ENCODE measurements around the gene LSP1.

Gene LSP1

DNA sequence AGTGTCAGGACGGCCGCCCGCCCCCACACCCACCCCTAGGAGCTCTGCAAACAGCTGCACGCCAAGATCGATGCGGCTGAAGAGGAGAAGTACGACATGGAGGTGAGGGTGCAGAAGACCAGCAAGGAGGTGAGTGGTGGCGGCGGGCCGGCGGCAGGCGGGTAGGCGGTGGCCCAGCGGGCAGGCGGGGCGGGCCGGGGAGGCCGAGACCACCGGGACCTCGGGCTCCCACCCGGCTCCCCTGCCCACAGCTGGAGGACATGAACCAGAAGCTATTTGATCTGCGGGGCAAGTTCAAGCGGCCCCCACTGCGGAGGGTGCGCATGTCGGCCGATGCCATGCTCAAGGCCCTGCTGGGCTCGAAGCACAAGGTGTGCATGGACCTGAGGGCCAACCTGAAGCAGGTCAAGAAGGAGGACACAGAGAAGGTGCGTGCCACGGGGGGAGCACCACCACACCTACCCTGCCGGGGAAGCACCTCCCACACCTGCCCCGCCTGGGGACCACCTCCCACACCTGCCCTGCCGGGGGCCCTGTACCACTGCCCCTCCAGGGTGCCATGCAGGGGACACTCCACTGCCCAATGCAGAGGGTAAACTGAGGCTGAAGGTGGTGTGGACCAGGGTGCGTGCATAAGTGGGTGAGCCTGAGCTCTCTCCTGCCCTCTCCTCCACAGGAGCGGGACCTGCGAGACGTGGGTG lies 12.0 kb upstream of the LSP1 start:
- no peaks in the 10 kb centered on the region for H3K36me3 ChIP-seq (ENCODE audit: control insufficient read depth, low read depth, low read length)
- H3K9ac ChIP-seq (ENCODE audit: low read length): no peak overlapping the region
- peaks cover 5% of the 10 kb centered on the region for H3K27me3 ChIP-seq (ENCODE audit: control insufficient read depth, insufficient read depth, low read length)
- no peaks in the 10 kb centered on the region for H3K9me3 ChIP-seq (ENCODE audit: control insufficient read depth, low read depth, low read length)
- H3K4me3 ChIP-seq (ENCODE audit: low read length): no peak overlapping the region
- H3K4me1 ChIP-seq (ENCODE audit: control insufficient read depth, low read depth, low read length): no peaks in the 10 kb centered on the region
- H3K27ac ChIP-seq (ENCODE audit: low read length): no peak overlapping the region

DNA sequence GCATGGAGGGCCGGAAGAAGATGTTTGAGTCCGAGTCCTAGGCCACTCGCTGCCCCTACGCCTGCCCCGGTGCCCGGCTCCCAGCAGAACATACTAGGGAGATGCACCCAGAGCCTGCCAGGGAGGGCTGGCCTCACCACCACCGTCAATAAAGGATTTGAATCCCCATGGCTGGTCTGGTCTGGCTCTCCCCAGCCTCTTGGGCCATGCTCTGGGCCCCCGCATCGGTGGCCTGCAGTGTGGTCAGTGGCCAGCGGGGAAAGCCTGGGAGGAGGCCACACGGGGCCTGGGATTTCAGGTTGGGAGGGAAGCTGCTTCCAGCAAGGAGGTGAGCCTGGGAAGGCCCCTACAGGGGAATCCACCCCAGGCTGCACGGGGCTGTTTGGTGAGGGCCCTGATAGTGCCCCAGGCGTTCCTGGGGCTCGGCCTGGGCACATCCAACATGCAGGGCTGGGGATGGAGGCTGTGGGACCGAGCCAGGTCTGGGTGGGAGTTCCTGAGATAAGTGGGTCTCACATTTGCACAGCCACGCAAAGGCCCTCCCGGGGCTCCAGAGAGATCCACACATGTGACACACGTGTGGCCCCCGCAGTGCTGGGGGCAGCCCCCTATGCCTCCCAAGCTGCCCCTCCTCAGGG lies 11.3 kb upstream of the LSP1 start:
- Histone ChIP-seq H3K36me3 (ENCODE audit: control insufficient read depth, low read depth, low read length) (no peaks in the 10 kb centered on the region), H3K27ac (ENCODE audit: low read length) (no peak overlapping the region)

DNA sequence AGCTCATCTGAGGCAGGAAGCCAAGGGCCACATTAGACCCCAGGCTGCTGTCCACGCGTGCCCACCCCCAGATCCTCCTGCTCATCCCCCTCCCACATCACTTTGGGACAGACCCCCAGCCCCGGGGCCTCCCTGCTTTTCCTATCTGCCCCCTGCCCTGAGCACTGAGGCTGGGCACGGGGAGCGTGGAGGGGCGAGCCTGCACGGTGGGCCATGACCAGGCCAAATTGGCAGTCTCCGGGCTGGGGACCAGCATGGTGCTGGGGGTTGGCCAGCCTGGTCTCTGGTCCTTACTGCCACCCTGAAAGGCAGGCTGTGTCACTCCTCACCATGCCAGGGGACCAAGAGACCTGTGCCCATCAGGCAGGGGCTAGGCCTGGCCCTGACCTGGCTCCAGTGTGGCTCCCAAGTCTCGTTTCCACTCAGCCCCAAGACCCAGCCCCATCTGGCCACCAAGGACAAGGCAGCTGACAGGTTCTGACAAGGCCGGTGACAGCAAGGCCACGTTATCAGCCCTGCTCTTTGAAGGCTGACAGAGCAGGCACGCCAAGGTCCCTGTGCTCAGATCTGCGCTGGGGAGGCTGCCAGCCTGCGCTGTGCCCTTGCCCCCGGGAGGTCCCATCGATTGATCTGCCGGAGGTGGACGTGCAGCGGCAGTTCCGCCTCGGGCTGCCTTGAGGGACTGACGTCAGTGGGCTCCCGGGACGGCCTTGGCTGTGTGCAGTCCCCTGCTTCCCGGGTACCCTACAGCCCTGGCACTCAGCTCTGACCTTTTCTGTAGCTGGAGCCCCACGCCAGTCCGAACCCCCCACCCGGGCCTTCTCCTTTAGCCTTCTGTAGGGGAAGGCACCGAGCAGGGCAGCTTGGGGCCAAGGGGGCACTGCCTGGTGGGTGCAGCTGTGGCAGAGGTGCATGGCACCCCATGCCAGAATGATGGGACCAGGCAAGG lies 10.5 kb upstream of the LSP1 start:
- no peak overlapping the region for H3K27ac ChIP-seq (ENCODE audit: low read length)
- no peak overlapping the region for H3K9ac ChIP-seq (ENCODE audit: low read length)
- H3K4me1 ChIP-seq (ENCODE audit: control insufficient read depth, low read depth, low read length): no peaks in the 10 kb centered on the region
- peaks cover 5% of the 10 kb centered on the region for H3K27me3 ChIP-seq (ENCODE audit: control insufficient read depth, insufficient read depth, low read length)
- H3K4me3 ChIP-seq (ENCODE audit: low read length): no peak overlapping the region
- no peaks in the 10 kb centered on the region for H3K9me3 ChIP-seq (ENCODE audit: control insufficient read depth, low read depth, low read length)
- H3K36me3 ChIP-seq (ENCODE audit: control insufficient read depth, low read depth, low read length): no peaks in the 10 kb centered on the region

More for the DNA sequence above, 11.3 kb upstream of the LSP1 start:
- H3K9ac ChIP-seq (ENCODE audit: low read length): no peak overlapping the region
- no peaks in the 10 kb centered on the region for H3K4me1 ChIP-seq (ENCODE audit: control insufficient read depth, low read depth, low read length)
- no peak overlapping the region for H3K4me3 ChIP-seq (ENCODE audit: low read length)
- H3K9me3 ChIP-seq (ENCODE audit: control insufficient read depth, low read depth, low read length): no peaks in the 10 kb centered on the region
- H3K27me3 ChIP-seq (ENCODE audit: control insufficient read depth, insufficient read depth, low read length): peaks cover 5% of the 10 kb centered on the region

DNA sequence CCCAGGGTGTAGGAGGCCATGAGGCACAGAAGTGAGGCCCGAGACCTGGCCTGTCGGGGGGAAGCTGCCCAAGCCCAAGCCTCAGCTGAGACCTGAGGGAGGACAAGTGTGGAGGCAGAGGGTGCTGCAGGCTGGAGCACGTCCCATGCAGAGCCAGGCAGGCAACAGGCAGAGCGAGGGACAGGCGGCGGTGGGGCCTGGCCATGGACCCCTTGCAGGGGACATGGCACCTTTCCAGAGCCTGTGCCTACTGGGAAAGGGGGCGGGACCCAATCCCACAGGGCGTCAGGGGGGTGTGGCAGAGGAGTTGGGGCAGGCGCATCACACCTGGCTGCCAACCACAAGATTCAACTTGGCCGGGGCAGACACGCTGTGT lies 9.8 kb upstream of the LSP1 start:
- no peaks in the 10 kb centered on the region for H3K36me3 ChIP-seq (ENCODE audit: control insufficient read depth, low read depth, low read length)
- peaks cover 5% of the 10 kb centered on the region for H3K27me3 ChIP-seq (ENCODE audit: control insufficient read depth, insufficient read depth, low read length)
- H3K9ac ChIP-seq (ENCODE audit: low read length): no peak overlapping the region
- no peak overlapping the region for H3K27ac ChIP-seq (ENCODE audit: low read length)
- H3K4me3 ChIP-seq (ENCODE audit: low read length): no peak overlapping the region
- no peaks in the 10 kb centered on the region for H3K9me3 ChIP-seq (ENCODE audit: control insufficient read depth, low read depth, low read length)
- no peaks in the 10 kb centered on the region for H3K4me1 ChIP-seq (ENCODE audit: control insufficient read depth, low read depth, low read length)

DNA sequence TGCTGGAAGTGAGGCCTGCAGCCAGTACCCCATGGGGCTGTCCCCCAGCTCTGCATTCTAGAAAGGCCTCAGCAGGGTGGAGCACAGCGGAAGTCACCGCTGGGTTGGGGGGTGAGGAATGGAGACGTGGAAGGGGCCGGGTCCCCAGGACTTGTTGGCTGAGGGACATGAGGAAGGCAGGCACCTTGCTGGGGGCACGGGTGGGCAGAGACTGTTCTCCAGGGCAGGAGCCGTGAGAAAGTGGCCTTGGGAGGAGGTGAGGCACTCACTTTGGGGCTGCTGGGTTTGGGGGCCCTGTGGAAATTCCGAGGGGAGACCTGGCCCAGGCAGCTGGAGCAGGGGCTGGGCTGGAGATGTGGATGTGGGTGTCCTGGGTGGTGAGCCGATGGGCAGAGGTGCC lies 9.1 kb upstream of the LSP1 start:
- no peak overlapping the region for H3K4me3 ChIP-seq (ENCODE audit: low read length)
- H3K27ac ChIP-seq (ENCODE audit: low read length): no peak overlapping the region
- peaks cover 5% of the 10 kb centered on the region for H3K27me3 ChIP-seq (ENCODE audit: control insufficient read depth, insufficient read depth, low read length)
- H3K4me1 ChIP-seq (ENCODE audit: control insufficient read depth, low read depth, low read length): no peaks in the 10 kb centered on the region
- no peaks in the 10 kb centered on the region for H3K9me3 ChIP-seq (ENCODE audit: control insufficient read depth, low read depth, low read length)
- H3K36me3 ChIP-seq (ENCODE audit: control insufficient read depth, low read depth, low read length): no peaks in the 10 kb centered on the region
- no peak overlapping the region for H3K9ac ChIP-seq (ENCODE audit: low read length)

DNA sequence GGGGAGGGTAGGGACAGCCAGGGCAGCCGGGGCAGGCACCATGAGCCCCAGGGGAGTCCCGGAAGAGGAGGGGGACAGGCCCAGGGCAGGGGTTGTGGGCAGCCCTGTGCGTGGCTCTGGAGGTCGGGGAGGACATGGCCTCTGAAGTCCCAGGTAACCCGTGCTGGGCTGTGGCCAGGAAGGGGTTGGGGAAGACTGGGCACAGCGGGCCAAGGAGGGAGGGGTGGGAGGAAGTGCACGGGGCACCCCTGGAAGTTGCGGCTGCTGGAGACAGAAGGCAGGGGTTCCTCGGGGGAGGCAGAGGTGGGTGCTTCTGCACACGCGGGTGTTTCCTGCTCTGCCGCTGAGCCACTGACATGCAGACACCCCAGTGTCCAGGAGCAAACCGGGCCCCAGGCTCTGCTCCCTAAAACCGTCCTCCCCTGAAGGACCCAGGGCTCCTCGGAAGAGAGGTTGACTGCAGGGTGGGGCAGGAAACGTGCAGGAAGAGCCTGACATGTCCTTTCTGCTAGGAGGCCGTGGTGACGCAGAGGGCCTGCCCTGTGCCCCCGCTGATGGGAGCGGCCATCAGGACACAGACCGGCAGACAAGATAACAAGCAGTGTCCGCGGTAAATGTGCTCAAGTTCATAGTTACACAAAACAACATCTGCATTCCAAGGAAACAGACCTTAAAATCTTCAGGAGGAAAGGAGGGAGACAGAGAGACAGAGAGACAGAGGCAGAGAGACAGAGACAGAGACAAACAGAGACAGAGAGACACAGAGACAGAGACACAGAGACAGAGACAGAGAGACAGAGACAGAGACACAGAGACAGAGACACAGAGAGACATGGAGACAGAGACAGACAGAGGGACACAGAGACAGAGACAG lies 8.4 kb upstream of the LSP1 start:
- no peaks in the 10 kb centered on the region for H3K4me1 ChIP-seq (ENCODE audit: control insufficient read depth, low read depth, low read length)
- H3K9ac ChIP-seq (ENCODE audit: low read length): no peak overlapping the region
- no peak overlapping the region for H3K4me3 ChIP-seq (ENCODE audit: low read length)
- no peaks in the 10 kb centered on the region for H3K9me3 ChIP-seq (ENCODE audit: control insufficient read depth, low read depth, low read length)
- no peak overlapping the region for H3K27ac ChIP-seq (ENCODE audit: low read length)
- H3K27me3 ChIP-seq (ENCODE audit: control insufficient read depth, insufficient read depth, low read length): peaks cover 5% of the 10 kb centered on the region
- H3K36me3 ChIP-seq (ENCODE audit: control insufficient read depth, low read depth, low read length): no peaks in the 10 kb centered on the region

DNA sequence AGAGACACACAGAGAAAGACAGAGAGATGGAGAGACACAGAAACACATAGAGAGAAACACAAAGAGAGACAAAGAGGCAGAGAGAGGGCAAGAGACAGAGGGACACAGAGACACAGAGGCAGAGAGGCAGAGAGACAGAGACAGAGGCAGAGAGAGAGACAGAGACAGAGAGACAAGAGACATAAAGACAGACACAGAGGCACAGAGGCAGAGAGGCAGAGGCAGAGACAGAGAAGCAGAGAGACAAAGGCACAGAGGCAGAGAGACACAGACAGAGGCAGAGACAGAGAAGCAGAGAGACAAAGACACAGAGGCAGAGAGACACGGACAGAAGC lies 7.8 kb upstream of the LSP1 start:
- peaks cover 5% of the 10 kb centered on the region for H3K27me3 ChIP-seq (ENCODE audit: control insufficient read depth, insufficient read depth, low read length)
- H3K9ac ChIP-seq (ENCODE audit: low read length): no peak overlapping the region
- no peaks in the 10 kb centered on the region for H3K4me1 ChIP-seq (ENCODE audit: control insufficient read depth, low read depth, low read length)
- H3K36me3 ChIP-seq (ENCODE audit: control insufficient read depth, low read depth, low read length): no peaks in the 10 kb centered on the region
- H3K27ac ChIP-seq (ENCODE audit: low read length): no peak overlapping the region
- no peak overlapping the region for H3K4me3 ChIP-seq (ENCODE audit: low read length)
- H3K9me3 ChIP-seq (ENCODE audit: control insufficient read depth, low read depth, low read length): no peaks in the 10 kb centered on the region

DNA sequence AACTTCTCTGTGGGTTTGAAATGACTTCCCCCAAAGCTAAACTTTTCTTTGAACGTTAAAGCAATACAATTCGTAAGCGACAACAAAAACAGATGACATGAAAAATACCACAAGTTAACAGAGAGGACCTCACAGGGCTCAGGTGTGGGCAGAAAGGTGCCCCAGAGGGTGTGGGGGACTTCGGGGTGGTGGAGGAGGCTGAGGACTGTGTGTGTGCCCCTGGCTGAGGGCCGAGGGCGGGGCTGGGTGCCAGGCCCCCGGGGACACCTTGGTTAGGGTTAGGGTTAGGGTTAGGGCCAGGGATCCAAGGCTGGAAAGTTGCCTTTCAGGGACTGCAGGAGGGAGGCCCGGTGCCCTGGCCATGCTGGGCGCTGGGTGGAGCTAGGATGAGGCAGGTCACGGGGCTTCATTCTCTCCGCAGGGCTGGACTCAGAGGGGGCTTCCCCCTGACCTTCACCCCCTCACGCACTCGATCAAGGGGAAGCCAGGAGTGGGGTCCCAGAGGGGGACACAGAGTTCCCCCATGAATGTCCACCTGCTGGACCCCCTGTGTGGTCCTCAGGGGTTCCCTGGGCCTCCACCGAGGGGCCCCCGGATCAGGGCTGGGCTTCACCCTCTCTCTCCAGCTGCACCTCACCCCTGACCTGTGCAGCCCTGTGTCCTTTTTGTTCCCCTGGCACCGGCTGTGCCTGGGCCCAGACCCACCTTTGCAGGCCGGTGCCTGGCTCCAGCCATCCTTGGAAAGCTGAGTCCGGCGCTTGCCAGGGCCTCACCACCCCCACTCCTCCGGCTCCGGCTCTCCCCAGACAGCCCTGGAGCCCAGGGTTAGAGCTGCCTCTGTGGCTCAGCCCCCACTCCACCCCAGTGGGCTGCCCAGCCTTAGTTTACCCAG lies 7.1 kb upstream of the LSP1 start:
- no peaks in the 10 kb centered on the region for H3K4me1 ChIP-seq (ENCODE audit: control insufficient read depth, low read depth, low read length)

DNA sequence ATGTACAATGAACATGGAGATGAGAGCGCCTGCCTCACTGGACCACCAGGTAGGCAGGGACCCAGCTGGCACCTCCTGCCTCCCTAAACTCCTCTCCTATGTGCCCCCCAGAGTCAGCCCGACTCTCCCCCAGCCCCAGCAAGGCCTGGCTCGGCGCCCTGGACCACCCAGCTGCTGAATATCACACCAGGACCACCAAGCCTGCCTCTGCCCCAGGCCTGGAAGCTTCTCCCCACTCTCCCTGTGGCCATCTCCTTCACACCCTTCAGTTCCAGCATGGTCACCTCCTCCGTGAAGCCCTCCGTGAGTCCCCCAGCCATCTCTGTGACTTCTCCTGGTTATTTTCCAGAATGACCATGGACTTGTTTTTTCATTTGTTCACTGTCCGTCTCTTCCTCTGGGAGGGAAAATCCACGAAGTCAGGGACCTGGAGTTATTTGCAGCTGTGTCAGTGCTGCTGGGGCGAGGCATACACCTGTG lies 6.4 kb upstream of the LSP1 start:
- no peak overlapping the region for H3K9ac ChIP-seq (ENCODE audit: low read length)
- no peaks in the 10 kb centered on the region for H3K9me3 ChIP-seq (ENCODE audit: control insufficient read depth, low read depth, low read length)
- H3K4me1 ChIP-seq (ENCODE audit: control insufficient read depth, low read depth, low read length): no peaks in the 10 kb centered on the region
- H3K27me3 ChIP-seq (ENCODE audit: control insufficient read depth, insufficient read depth, low read length): peaks cover 5% of the 10 kb centered on the region
- no peak overlapping the region for H3K27ac ChIP-seq (ENCODE audit: low read length)
- H3K36me3 ChIP-seq (ENCODE audit: control insufficient read depth, low read depth, low read length): no peaks in the 10 kb centered on the region
- H3K4me3 ChIP-seq (ENCODE audit: low read length): no peak overlapping the region

More for the DNA sequence above, 7.1 kb upstream of the LSP1 start:
- no peaks in the 10 kb centered on the region for H3K36me3 ChIP-seq (ENCODE audit: control insufficient read depth, low read depth, low read length)
- no peak overlapping the region for H3K9ac ChIP-seq (ENCODE audit: low read length)
- no peak overlapping the region for H3K4me3 ChIP-seq (ENCODE audit: low read length)
- peaks cover 5% of the 10 kb centered on the region for H3K27me3 ChIP-seq (ENCODE audit: control insufficient read depth, insufficient read depth, low read length)
- no peaks in the 10 kb centered on the region for H3K9me3 ChIP-seq (ENCODE audit: control insufficient read depth, low read depth, low read length)
- no peak overlapping the region for H3K27ac ChIP-seq (ENCODE audit: low read length)

DNA sequence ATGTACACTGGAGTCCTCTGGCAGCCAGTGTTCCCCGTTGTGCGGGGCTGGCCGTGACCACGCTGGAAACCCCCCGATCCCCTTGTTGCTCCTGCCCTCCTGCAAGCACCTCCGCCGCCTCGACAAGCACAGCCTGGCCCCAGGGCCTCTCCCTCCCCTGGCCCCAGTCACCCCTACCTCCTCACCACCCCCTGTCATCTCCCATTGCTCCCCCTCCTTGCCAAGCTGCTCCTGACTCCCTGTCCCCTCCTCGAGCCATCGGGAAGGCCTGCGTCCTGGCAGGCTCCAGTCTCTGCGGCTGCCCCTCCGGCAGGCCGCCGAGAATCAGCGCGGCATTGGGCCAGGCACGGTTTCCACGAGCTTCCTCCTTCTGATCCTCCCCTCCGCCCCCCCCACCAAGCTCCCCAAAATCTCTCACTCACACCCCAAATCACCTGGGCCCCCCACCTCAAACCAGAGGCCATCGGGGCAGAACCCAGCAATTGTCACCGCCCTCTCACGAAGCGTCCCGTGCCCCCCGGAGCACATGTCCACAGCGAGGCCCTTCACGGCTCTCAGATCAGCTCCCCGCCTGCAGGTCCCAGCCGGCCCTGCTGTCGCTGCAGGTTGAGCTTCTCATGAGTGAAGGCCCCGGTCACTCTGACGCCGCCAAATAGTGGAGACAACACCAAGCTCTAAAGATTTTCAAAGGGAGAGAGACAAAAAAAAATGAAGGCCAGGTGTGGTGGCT lies 5.7 kb upstream of the LSP1 start:
- Histone ChIP-seq H3K9ac (ENCODE audit: low read length) (no peak overlapping the region), H3K36me3 (ENCODE audit: control insufficient read depth, low read depth, low read length) (no peaks in the 10 kb centered on the region), H3K4me1 (ENCODE audit: control insufficient read depth, low read depth, low read length) (no peaks in the 10 kb centered on the region), H3K27ac (ENCODE audit: low read length) (no peak overlapping the region), H3K27me3 (ENCODE audit: control insufficient read depth, insufficient read depth, low read length) (peaks cover 5% of the 10 kb centered on the region), H3K4me3 (ENCODE audit: low read length) (no peak overlapping the region), H3K9me3 (ENCODE audit: control insufficient read depth, low read depth, low read length) (no peaks in the 10 kb centered on the region)

Measured in iPS-18a (cell line).